ENCODE data around the gene KCNG2.
"Not testable (repeated sequence)": the region's sequence is repeated elsewhere in the genome, so short reads cannot be mapped to it uniquely, and the experiment has no call there.

The KCNG2 gene

GRCh38 chr18:79855147-79855933 is 57.6 kb downstream of the KCNG2 start:
- DNase-seq = no peak

GRCh38 chr18:79856119-79857007 is 58.6 kb downstream of the KCNG2 start:
- DNase-seq = no peak

DNA sequence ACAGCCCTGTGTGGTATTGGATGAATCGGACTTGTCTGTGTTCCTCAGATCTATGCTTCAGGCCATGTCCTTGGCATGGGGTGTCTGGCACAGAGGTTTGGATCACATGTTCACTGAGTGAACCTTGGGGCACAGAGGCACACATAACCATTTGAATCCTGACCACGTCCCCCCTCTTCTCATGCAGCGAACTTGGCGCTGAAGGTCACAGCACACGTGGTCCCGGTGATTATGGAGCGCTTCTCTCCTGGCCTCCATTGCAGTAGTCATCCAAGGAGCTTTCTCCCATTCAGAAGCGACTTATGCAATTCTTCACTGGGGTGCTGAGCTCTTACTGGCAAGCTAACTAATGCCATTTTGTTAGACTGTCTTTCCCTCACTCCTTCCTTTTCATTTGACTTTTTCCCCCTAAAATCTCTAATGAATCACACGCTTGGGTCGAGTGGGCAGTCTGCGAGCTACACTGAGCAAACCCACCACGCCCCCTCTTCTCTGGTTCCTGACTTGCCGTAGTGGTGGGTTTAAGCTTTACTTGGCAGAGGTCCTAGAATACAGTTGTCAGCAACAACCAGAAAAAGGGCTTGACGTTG is 59.4 kb downstream of the KCNG2 start:
- no peak for DNase-seq

DNA sequence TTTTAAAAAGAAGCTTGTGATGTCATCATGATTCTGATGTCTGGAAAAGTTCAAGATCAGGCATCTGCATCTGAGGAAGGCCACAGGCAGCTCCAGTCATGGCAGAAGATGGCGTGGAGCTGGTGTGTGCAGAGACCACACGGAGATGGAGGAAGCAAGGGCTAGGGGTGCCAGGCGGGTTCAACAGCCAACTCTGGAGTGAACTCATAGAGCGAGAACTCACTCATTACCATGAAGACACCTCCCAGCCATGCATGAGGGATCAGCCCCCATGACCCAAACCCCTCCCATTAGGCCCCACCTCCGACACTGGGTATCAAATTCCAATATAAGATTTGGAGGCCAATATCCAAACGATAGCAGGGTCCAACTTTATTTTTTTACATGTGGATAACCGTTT is 61.6 kb downstream of the KCNG2 start:
- DNase-seq = no peak

DNA sequence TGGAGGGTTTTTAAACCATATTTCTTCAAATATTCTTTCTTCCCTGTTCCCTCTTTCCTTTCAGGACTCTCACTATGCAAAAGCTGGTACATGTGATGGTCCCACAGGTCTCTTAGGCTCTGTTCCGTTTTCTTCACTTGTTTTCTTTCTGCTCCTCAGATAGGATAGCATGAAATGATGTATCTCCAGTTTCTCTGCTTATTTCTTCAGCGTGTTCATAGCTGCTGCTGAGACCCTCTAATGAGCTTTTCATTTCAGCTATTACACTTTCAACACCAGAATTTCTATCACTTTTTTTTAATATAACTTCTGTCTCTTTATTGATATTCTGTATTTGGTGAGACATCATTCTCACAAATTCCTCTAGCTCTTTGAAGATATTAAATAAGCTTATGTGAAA is 63.9 kb downstream of the KCNG2 start:
- DNase-seq = no peak

DNA sequence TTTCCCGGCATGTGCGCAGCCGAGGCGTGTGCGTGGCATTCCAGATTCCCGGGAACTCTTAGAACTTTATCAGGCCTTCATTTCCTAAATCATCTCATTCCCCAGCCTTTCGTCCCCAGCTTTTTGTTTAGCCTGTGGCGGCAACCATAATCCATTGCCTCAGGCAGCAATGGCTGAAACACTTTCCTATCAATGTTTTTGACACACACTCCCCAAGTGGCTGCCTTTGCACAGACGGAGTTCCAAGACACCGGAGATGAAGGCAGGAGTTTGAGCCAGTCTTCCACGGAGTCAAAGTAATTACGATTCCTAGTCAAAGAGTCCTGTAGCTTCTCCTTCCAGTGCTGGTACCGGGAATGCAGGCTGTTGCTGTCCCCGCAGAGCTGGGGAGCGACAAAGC is 64.8 kb downstream of the KCNG2 start:
- no peak for DNase-seq

GRCh38 chr18:79863161-79864005 is 65.6 kb downstream of the KCNG2 start:
- no peak for DNase-seq

DNA sequence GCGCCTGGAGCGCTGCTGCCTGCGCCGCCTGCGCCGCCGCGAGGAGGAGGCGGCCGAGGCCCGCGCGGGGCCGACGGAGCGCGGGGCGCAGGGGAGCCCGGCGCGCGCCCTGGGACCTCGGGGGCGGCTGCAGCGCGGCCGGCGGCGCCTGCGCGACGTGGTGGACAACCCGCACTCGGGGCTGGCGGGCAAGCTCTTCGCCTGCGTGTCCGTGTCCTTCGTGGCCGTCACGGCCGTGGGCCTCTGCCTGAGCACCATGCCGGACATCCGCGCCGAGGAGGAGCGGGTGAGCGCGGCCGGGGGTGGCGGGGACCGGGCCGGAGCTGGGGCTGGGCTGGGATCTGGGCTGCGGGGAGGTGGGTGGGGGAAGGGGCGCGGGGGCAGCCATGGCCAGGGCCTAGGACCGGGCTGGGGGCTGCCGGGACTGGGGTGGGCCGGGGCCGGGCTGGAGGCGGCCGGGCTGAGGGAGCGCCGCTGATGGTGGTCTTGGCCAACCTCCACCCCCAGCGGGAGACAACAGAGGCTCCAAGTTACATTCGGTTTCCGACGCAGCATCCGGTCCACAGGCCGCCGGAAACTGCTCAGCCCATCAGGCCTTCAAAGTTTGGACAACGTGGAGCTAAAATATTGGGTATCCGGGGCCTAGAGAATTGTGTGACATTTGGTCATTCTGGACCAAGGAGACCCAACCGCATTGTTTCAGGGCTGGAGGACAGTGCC is 66.4 kb downstream of the KCNG2 start:
- DNase-seq = no peak

GRCh38 chr18:79864955-79865354 is 67.2 kb downstream of the KCNG2 start:
- DNase-seq = not testable (repeated sequence)

GRCh38 chr18:79865951-79866350 is 68.2 kb downstream of the KCNG2 start:
- DNase-seq = not testable (repeated sequence)

DNA sequence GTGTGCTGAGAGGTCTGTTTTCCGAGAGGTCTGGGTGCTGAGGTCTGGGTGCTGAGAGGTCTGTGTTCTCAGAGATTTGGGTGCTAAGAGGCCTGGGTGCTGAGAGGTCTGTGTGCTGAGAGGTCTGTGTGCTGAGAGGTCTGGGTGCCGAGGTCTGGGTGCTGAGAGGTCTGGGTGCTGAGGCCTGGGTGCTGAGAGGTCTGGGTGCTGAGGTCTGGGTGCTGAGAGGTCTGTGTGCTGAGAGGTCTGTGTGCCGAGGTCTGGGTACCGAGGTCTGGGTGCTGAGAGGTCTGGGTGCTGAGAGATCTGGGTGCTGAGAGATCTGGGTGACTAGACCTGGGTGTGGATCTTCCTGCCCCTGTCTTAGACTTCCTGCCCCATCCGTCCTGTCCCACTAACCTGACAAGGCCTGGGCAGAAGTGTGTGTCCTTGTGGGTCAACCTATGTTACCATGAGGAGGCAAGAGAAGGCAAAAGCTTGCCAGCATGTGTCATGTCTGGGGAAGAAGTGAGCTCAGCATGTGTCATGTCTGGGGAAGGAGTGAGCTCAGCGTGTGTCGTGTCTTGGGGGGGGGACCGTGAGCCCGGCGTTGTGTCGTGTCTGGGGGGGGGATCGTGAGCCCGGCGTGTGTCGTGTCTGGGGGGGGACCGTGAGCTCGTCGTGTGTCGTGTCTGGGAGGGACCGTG is 69.3 kb downstream of the KCNG2 start:
- DNase-seq = no peak

- DNase-seq = no peak
These were observed 69.9 kb downstream of the KCNG2 start for GRCh38 chr18:79867666-79868065.

GRCh38 chr18:79868168-79868784 is 70.5 kb downstream of the KCNG2 start:
- DNase-seq = no peak

GRCh38 chr18:79868811-79869541 is 71.2 kb downstream of the KCNG2 start:
- DNase-seq = no peak

- DNase-seq = no peak
These were observed 72.0 kb downstream of the KCNG2 start for GRCh38 chr18:79869591-79870300.

GRCh38 chr18:79870301-79871025 is 72.7 kb downstream of the KCNG2 start:
- DNase-seq = no peak

- no peak for DNase-seq
These were observed 73.3 kb downstream of the KCNG2 start for GRCh38 chr18:79871026-79871390.

DNA sequence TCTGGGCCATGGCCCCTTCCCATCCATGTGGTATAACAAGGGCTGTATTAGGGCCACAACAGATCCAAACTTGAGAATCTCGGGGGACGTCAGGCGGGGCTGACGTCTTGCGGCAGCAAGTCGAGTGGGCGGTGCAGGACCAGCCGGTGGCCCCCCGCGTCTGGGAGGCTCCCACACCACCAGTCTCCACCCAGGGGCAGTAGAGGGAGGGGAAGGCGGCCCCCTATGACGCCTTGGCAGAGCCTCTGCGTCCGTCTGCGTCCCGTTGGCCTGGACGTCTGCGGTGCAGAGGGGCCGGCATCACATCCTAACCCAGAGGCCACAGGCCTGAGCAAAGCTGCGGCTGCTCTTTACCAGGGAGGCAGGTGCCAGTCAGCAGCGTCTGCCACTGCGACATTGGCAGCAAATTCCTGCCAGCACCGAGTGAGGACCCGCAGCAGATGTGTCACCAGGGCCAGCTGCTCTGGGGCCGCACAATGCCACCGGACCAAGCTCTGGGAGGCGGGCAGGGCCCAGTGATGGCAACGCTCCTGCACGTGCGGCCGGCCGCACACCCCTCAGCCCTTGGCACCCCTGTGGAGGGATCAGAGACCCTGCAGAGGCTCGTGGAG is 73.8 kb downstream of the KCNG2 start:
- no peak for DNase-seq
